ENCODE results near the gene AUTS2.

AUTS2 gene

DNA sequence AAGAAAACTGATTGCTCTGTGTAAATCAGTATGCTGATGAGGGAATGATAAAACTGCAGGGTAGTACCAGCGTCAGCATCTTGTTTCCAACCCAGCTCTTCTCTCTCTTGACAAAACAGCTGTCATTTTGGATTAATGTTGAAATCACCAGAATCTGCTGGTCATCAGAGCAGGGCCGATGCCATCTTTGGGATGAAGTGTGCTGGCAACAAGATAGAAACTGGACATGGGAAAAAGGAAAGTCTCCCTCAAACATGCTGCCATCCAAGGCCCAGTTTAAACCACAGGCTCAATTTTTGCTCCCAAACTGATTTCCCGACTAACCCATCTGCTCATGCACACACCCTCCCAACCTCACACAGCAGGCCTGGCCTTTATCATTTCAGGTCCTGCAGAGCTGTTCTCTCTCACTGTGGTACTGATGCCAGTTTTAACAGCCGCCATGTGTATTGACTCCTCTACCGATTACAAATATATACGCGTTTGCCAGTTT is 285.2 kb downstream of the AUTS2 start:
- TF ChIP-seq, protein P1, sequence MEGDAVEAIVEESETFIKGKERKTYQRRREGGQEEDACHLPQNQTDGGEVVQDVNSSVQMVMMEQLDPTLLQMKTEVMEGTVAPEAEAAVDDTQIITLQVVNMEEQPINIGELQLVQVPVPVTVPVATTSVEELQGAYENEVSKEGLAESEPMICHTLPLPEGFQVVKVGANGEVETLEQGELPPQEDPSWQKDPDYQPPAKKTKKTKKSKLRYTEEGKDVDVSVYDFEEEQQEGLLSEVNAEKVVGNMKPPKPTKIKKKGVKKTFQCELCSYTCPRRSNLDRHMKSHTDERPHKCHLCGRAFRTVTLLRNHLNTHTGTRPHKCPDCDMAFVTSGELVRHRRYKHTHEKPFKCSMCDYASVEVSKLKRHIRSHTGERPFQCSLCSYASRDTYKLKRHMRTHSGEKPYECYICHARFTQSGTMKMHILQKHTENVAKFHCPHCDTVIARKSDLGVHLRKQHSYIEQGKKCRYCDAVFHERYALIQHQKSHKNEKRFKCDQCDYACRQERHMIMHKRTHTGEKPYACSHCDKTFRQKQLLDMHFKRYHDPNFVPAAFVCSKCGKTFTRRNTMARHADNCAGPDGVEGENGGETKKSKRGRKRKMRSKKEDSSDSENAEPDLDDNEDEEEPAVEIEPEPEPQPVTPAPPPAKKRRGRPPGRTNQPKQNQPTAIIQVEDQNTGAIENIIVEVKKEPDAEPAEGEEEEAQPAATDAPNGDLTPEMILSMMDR (conservative IDR thresholded peaks at IDR 0.05; ENCODE audit: low read length), result no peak
- no peak for DNase-seq (ENCODE audit: low read depth)
- H3K4me3 ChIP-seq (ENCODE audit: low read length), result no peak overlapping the region

DNA sequence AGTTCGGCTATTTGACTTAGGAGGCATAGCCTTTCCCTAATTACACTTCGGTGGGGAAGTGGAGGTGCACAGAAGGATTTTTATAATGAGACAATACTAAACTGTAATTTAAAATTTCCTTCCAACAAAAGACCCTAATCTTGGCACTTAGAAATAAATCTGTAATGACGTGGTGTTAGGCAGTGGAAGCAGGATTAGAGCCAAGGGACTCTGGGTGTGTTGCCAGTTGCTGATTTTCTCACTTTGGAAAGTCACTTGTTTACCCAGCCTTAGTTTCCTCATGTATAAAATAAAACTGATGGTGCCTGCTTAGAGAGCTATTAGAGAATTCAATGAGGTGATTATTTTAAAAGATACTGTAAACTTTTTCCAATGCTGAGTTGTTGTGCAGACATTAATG is 287.2 kb downstream of the AUTS2 start:
- no peak overlapping the region for H3K4me3 ChIP-seq (ENCODE audit: low read length)
- TF ChIP-seq, protein P1 (conservative IDR thresholded peaks at IDR 0.05; ENCODE audit: low read length), result no peak
- no peak for DNase-seq (ENCODE audit: low read depth)

DNA sequence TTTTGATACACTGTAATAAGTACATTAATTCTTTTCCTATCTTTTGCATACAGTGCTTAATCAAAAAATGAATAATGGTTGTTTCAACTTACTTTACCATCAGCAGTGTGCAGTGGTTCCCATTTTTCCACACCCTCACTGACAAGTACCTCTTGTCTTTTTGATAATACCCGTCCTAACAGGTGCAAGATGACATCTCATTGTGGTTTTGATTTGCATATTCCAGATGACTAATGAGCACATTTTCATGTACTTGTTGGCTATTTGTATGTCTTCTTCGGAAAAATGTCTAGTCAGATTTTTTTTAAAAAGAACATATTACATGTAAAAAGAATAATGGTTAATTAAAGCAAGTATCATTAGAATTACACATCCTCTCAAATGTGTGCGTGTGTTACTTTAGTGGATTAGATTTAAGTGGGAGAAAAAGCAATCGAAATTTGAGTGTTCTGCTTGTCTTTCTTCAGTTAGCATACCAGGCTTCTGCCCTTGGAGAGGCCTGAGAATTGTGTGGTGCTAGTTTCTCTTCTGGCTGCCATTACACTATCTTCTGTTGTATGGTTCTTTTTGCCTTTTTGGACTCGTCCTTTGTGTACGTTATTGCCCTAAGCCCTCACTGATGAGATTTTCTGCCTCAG is 291.2 kb downstream of the AUTS2 start:
- H3K4me3 ChIP-seq (ENCODE audit: low read length), result no peak overlapping the region
- TF ChIP-seq, protein P1 (conservative IDR thresholded peaks at IDR 0.05; ENCODE audit: low read length), result no peak
- no peak for DNase-seq (ENCODE audit: low read depth)

DNA sequence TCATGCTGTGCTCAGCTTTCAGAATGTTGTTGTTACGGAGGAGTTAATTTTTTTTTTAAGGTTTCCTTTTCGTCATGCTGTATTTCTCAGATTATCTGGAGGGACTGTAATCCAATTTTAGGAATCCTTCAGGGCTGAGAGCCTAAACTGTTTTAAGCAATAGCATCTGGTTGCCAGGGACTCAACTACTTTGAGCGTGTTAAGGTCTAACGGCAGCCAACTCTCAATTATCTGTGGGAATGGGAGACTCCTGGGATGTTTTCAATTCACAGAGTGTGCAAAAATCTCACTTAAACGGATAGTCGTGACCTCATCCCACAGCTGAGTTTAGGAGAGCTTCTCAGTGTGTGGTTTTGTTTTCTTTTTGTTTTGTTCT is 291.7 kb downstream of the AUTS2 start:
- no peak overlapping the region for H3K4me3 ChIP-seq (ENCODE audit: low read length)
- TF ChIP-seq, protein P1 (conservative IDR thresholded peaks at IDR 0.05; ENCODE audit: low read length), result no peak
- peak; percentile 15 for DNase-seq (ENCODE audit: low read depth)

DNA sequence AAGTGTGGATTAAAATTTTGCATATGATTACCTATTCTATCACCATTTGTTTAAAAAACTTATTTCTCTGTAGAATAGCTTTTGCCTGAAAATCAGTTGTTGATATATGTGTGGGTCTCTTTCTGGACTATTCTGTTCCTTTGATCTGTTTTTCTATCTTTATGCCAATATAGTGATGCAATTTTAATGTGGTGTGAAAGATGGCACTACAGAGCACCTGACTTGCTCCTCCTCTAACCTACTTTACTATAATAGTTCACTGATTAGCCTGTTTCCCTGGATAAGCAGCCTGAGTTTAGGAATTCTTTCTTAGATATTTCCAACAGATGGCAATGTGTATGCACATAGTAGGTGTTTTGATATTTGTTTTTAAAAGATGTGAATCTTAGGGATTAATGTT is 294.5 kb downstream of the AUTS2 start:
- no peak overlapping the region for H3K4me3 ChIP-seq (ENCODE audit: low read length)
- DNase-seq (ENCODE audit: low read depth), result no peak
- TF ChIP-seq, protein P1 (conservative IDR thresholded peaks at IDR 0.05; ENCODE audit: low read length), result no peak

DNA sequence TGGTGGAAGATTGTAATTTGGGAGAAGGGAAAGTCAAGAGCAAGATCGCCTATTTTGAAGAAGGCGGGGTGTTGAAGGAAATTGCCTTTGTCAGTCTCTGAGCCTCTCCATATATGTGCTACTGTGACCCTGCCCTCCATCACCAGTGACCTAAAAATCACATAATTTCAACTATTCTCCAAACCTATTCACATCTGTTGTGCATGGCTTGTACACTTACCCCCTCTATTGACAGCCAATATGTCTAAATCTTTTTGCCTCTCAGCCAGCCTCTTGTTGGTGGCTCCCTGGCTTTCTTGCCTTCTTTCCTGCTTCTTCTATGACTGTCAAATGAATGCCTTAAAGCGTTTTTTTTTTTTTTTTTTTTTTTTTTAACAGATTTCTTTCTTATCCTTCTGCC is 295.6 kb downstream of the AUTS2 start:
- TF ChIP-seq, protein P1 (conservative IDR thresholded peaks at IDR 0.05; ENCODE audit: low read length), result peak; percentile 47
- peak; percentile 37 for DNase-seq (ENCODE audit: low read depth)
- no peak overlapping the region for H3K4me3 ChIP-seq (ENCODE audit: low read length)

DNA sequence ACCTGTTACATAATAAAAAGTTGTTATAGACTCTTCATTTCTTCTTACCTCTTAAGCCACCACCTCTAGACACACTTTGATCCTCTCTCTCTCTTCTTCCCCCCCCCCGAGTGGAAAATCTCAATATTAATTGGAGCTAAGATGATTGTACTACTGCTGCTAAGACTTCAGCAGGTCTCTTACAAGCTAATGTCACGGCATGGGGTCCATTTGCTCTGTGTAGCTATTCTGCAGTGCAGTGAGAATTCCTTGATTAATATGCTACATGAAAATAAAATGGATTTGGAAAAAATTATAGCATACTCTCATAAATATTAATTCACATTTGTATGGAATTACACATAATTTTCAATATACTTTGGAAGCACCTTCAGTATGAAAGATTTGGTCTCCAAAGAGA is 297.2 kb downstream of the AUTS2 start:
- TF ChIP-seq, protein P1 (conservative IDR thresholded peaks at IDR 0.05; ENCODE audit: low read length), result no peak
- no peak overlapping the region for H3K4me3 ChIP-seq (ENCODE audit: low read length)
- no peak for DNase-seq (ENCODE audit: low read depth)

Data from AG10803 (cell line).